ENCODE measurements around the gene SRBD1. TPM values are rescaled to one million over a fixed set of nuclear protein-coding genes. Genes with fewer than 3 reads are reported as not detected.

The SRBD1 gene
- polyA plus RNA-seq, 1 donor (not counting 4 experiments of a cell fraction or from before 2014, with no cell fraction given) = 8.8 TPM

DNA sequence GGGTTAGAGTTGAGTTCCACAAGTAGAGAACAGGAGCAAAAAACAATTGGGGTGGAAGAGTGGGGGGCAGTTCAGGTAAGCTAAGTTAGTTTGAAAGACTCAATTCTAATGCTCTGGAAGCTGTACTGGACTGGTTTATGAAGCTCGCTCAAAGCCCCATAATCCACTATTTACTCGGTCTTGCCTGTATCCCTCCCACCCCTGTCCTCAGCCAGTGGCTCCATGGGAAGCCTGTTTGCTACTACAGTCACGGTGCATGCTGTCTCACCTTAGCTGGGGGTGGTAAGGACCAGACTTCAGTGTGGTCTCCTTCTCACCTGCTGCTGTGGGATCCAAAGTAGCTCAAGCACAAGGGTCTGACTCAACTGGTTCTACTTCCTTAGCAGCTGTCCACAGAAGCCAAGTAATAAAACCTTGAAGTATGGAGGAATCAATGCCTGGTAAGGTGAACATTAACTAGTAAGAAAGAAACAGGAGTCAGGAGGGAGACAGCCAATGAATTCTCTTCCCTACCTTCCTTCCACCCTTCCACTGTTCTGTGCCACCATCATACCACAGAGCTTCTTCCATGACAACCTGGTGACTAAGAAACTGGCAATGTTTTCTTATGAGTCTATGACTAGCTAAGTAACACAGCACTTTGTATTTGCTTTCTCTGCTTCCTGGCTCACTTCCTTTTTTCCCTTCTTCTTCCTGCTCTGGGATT lies 230.8 kb downstream of the SRBD1 start:
- DNase-seq (ENCODE audit: low read depth, low spot score) (no peak), FAIRE-seq (peak; percentile 49)
- Histone ChIP-seq H3K27me3 (ENCODE audit: control insufficient read depth, extremely low read depth, insufficient read depth, low read length) (no peaks in the 10 kb centered on the region), H3K4me1 (ENCODE audit: control insufficient read depth, extremely low read depth, insufficient read depth, low read length) (peaks cover 3% of the 10 kb centered on the region), H3K79me2 (ENCODE audit: control insufficient read depth, insufficient read depth, low read length) (no peaks in the 10 kb centered on the region), H3K9ac (ENCODE audit: control insufficient read depth, extremely low read depth, insufficient read depth, low read length) (no peak overlapping the region), H2AFZ (ENCODE audit: control insufficient read depth, low read length) (no peak overlapping the region), H4K20me1 (ENCODE audit: control insufficient read depth, extremely low read depth, insufficient read depth, low read length) (no peaks in the 10 kb centered on the region), H3K9me1 (ENCODE audit: control insufficient read depth, extremely low read depth, insufficient read depth, low read length) (no peaks in the 10 kb centered on the region), H3K27ac (ENCODE audit: control insufficient read depth, insufficient read depth, low read length) (no peak overlapping the region), H3K4me2 (ENCODE audit: control insufficient read depth, extremely low read depth, insufficient read depth, low read depth, low read length) (no peak overlapping the region), H3K4me3 (ENCODE audit: control insufficient read depth in 2 of 3, extremely low read depth in 1 of 3, insufficient read depth in 2 of 3, low read depth in 1 of 3, low read length in 3 of 3) (no peak overlapping the region), H3K9me3 (ENCODE audit: control insufficient read depth, low read depth, low read length) (no peaks in the 10 kb centered on the region), H3K36me3 (ENCODE audit: control insufficient read depth in 2 of 2, extremely low read depth in 1 of 2, insufficient read depth in 2 of 2, low read length in 2 of 2) (no peaks in the 10 kb centered on the region)
- TF ChIP-seq EZH2 (IDR thresholded peaks at IDR 0.05; ENCODE audit: low read length) = no peak
- TF ChIP-seq, protein P1, sequence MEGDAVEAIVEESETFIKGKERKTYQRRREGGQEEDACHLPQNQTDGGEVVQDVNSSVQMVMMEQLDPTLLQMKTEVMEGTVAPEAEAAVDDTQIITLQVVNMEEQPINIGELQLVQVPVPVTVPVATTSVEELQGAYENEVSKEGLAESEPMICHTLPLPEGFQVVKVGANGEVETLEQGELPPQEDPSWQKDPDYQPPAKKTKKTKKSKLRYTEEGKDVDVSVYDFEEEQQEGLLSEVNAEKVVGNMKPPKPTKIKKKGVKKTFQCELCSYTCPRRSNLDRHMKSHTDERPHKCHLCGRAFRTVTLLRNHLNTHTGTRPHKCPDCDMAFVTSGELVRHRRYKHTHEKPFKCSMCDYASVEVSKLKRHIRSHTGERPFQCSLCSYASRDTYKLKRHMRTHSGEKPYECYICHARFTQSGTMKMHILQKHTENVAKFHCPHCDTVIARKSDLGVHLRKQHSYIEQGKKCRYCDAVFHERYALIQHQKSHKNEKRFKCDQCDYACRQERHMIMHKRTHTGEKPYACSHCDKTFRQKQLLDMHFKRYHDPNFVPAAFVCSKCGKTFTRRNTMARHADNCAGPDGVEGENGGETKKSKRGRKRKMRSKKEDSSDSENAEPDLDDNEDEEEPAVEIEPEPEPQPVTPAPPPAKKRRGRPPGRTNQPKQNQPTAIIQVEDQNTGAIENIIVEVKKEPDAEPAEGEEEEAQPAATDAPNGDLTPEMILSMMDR (optimal IDR thresholded peaks at IDR 0.05 in 1 of 3, IDR thresholded peaks at IDR 0.05 in 1 of 3, conservative IDR thresholded peaks at IDR 0.05 in 1 of 3; ENCODE audit: extremely low read depth in 1 of 3, insufficient read depth in 2 of 3, low read length in 3 of 3) = no peak
- dilution Hi-C loops (cut with MboI; ENCODE audit: extremely low pct_ligation_motif_present, low sequenced_read_pairs) = no loop called here

DNA sequence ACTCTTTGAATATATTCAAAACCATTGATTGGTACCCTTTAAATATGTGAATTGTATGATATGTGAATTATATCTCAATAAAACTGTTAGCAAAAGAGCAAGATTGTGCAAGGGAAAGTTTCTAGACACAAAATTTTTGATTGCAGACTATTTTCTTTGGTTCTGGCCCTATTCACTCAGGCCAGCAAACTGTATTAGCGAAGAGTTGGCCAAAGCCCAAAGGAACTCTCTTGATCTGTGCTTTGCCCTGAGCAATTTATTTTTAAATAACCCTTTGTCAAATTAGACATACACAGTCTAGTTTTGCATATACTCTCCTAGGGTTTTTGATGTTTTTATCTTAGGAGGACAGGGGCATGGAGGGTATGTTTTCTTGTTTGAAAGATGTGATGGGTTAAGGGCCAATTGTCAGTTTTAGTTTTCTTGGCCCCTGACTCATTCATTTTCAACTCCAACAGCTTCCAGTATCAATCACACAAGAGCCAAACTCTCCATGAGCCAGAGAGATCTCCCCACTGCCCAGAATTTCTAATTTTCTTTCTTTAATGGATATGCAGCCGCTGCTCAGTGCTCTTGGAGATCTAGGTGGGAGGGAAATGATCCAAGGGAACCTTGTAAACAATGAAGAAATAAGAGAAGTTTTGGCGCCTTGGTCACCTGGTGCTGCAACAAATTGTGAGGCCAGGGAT lies 231.5 kb downstream of the SRBD1 start:
- H3K9ac ChIP-seq (ENCODE audit: control insufficient read depth, extremely low read depth, insufficient read depth, low read length) = no peak overlapping the region
- DNase-seq (ENCODE audit: low read depth, low spot score) (no peak), FAIRE-seq (no peak)
- dilution Hi-C loops (cut with MboI; ENCODE audit: extremely low pct_ligation_motif_present, low sequenced_read_pairs) = no loop called here
- no peaks in the 10 kb centered on the region for H4K20me1 ChIP-seq (ENCODE audit: control insufficient read depth, extremely low read depth, insufficient read depth, low read length)
- no peaks in the 10 kb centered on the region for H3K9me3 ChIP-seq (ENCODE audit: control insufficient read depth, low read depth, low read length)
- H3K4me3 ChIP-seq (ENCODE audit: control insufficient read depth in 2 of 3, extremely low read depth in 1 of 3, insufficient read depth in 2 of 3, low read depth in 1 of 3, low read length in 3 of 3) = no peak overlapping the region
- H3K4me1 ChIP-seq (ENCODE audit: control insufficient read depth, extremely low read depth, insufficient read depth, low read length) = peaks cover 3% of the 10 kb centered on the region
- H3K27me3 ChIP-seq (ENCODE audit: control insufficient read depth, extremely low read depth, insufficient read depth, low read length) = no peaks in the 10 kb centered on the region
- H3K36me3 ChIP-seq (ENCODE audit: control insufficient read depth in 2 of 2, extremely low read depth in 1 of 2, insufficient read depth in 2 of 2, low read length in 2 of 2) = no peaks in the 10 kb centered on the region
- no peaks in the 10 kb centered on the region for H3K9me1 ChIP-seq (ENCODE audit: control insufficient read depth, extremely low read depth, insufficient read depth, low read length)
- no peak overlapping the region for H2AFZ ChIP-seq (ENCODE audit: control insufficient read depth, low read length)
- no peaks in the 10 kb centered on the region for H3K79me2 ChIP-seq (ENCODE audit: control insufficient read depth, insufficient read depth, low read length)
- no peak overlapping the region for H3K4me2 ChIP-seq (ENCODE audit: control insufficient read depth, extremely low read depth, insufficient read depth, low read depth, low read length)
- no peak overlapping the region for H3K27ac ChIP-seq (ENCODE audit: control insufficient read depth, insufficient read depth, low read length)
- no peak for TF ChIP-seq EZH2 (IDR thresholded peaks at IDR 0.05; ENCODE audit: low read length)
- TF ChIP-seq, protein P1 (optimal IDR thresholded peaks at IDR 0.05 in 1 of 3, IDR thresholded peaks at IDR 0.05 in 1 of 3, conservative IDR thresholded peaks at IDR 0.05 in 1 of 3; ENCODE audit: extremely low read depth in 1 of 3, insufficient read depth in 2 of 3, low read length in 3 of 3) = no peak
